Breast epithelium (tissue), 4 donors: Measurements from ENCODE around the gene U2AF1L4. TPM values are rescaled to one million over a fixed set of nuclear protein-coding genes. Genes with fewer than 3 reads are reported as not detected.
A peak's percentile ranks its signal among the peaks of the same experiment; 100 is the strongest.

Experiments used
- DNase-seq, 2 donors: peaks; one replicate each; pipeline ENCODE4 v3.0.0-alpha.2; 2019; ENCODE audit warnings: low spot score in 2 of 2
- H3K27ac ChIP-seq, 2 donors: fragments of 200-600 bp; sonication (generic) in 1 of 2; one replicate each; pipeline ENCODE4 v1.5.1; 2016 to 2019; ENCODE audit warnings: mild to moderate bottlenecking in 1 of 2
- H3K27me3 ChIP-seq, 2 donors: fragments of 200-600 bp; sonication (generic) in 1 of 2; one replicate each; pipeline versions ENCODE4 v1.5.1 to v1.6.0; 2017 to 2019; ENCODE audit warnings: control low read depth in 1 of 2, mild to moderate bottlenecking in 1 of 2
- H3K36me3 ChIP-seq: fragments of 200-600 bp; one replicate; pipeline ENCODE4 v1.5.1; 2019
- H3K4me1 ChIP-seq, 2 donors: fragments of 200-600 bp; sonication (generic); one replicate each; pipeline ENCODE4 v1.5.1; 2016 to 2019; ENCODE audit warnings: control low read depth in 1 of 2
- H3K4me3 ChIP-seq, 3 donors: fragments of 200-600 bp; sonication (generic); 1 replicate in 2 of 3; 2 replicates in 1 of 3; pipeline ENCODE4 v1.5.1; 2016 to 2019; ENCODE audit warnings: mild to moderate bottlenecking in 3 of 3, moderate library complexity in 2 of 3
- H3K9me3 ChIP-seq, 2 donors: fragments of 200-600 bp; sonication (generic) in 1 of 2; one replicate each; pipeline ENCODE4 v1.5.1; 2016 to 2019; ENCODE audit warnings: control low read depth in 1 of 2
- POLR2A ChIP-seq: fragments of 450-650 bp; IDR thresholded peaks from one replicate; pipeline ENCODE4 v1.6.1; 2016; ENCODE audit warnings: antibody characterized with exemption, mild to moderate bottlenecking, moderate library complexity
- POLR2AphosphoS5 ChIP-seq, 3 donors: sonication (generic); formaldehyde crosslinking; IDR thresholded peaks; one replicate each; pipeline ENCODE4 v1.6.1; 2017; ENCODE audit warnings: antibody characterized with exemption in 3 of 3
- intact Hi-C: fragments of 100-400 bp; cut with DNase I; formaldehyde crosslinking; loops from one replicate; pipeline ENCODE4 v1.15.1; 2023; ENCODE audit warnings: low total_unique reads
- total RNA-seq, 3 donors: library from RNA; depleted of rRNA; stranded (reverse); fragments of >200 nt; gene quantifications; one replicate each; pipeline ENCODE4 v1.1.0, GENCODE V29; 2016
- TF ChIP-seq, protein P1 (sequence below), 3 donors: fragments of 450-650 bp; IDR thresholded peaks; one replicate each; pipeline ENCODE4 v1.5.1; 2016 to 2017; ENCODE audit warnings: antibody characterized with exemption in 3 of 3, mild to moderate bottlenecking in 3 of 3, moderate library complexity in 3 of 3

The U2AF1L4 gene
- total RNA-seq, 3 donors from 2014 or later, result 15.7 to 37.5 (median 19.5) TPM

DNA sequence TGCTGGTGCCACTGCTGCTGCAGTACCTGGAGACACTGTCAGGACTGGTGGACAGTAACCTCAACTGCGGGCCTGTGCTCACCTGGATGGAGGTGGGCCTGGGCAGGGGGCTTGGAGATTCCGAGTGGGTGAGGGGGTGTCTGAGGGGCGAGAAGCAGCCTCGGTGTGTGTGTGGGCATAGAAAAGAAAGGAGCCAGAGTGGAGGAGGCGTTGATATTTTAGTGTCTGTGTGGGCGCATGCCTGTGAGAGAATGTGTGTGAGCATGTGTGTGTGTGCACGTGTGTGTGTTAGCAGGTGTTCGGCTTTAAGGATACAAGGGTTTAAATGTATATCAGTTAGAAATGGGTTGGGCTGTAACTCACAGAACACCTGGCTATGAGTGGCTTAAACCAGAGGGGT is 33.8 kb upstream of the U2AF1L4 start:
- intact Hi-C loops, result no loop called here
- Histone ChIP-seq H3K4me1 (peaks cover 0 to 4% of the 10 kb centered on the region in 2 donors), H3K27me3 (no peaks in the 10 kb centered on the region), H3K27ac (no peak overlapping the region), H3K36me3 (no peaks in the 10 kb centered on the region), H3K9me3 (no peaks in the 10 kb centered on the region), H3K4me3 (no peak overlapping the region)
- DNase-seq, result no peak
- no peak for TF ChIP-seq POLR2AphosphoS5 (IDR thresholded peaks at IDR 0.05)
- TF ChIP-seq, protein P1, sequence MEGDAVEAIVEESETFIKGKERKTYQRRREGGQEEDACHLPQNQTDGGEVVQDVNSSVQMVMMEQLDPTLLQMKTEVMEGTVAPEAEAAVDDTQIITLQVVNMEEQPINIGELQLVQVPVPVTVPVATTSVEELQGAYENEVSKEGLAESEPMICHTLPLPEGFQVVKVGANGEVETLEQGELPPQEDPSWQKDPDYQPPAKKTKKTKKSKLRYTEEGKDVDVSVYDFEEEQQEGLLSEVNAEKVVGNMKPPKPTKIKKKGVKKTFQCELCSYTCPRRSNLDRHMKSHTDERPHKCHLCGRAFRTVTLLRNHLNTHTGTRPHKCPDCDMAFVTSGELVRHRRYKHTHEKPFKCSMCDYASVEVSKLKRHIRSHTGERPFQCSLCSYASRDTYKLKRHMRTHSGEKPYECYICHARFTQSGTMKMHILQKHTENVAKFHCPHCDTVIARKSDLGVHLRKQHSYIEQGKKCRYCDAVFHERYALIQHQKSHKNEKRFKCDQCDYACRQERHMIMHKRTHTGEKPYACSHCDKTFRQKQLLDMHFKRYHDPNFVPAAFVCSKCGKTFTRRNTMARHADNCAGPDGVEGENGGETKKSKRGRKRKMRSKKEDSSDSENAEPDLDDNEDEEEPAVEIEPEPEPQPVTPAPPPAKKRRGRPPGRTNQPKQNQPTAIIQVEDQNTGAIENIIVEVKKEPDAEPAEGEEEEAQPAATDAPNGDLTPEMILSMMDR (IDR thresholded peaks at IDR 0.05), result no peak
- TF ChIP-seq POLR2A, result no peak

DNA sequence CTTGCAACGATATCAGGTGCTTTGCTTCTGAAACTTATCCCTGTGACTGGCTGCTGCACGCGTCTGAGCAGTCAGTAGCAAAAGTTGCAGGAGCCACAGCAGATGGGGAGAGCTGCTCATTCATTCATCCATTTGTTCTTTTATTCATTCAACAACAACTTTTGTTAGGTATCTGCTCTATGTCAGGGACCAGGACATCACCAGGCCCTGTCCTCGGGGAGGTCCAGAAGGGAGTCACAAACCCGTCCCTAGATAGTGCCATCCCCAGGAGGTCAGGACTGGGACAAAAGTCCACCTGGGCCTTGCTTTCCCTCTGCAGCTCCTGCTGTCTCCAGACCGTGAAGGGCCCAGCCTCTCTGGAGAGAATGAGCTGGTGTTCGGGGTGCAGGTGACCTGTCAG is 32.7 kb upstream of the U2AF1L4 start:
- Histone ChIP-seq H3K27me3 (no peaks in the 10 kb centered on the region), H3K36me3 (no peaks in the 10 kb centered on the region), H3K9me3 (no peaks in the 10 kb centered on the region), H3K4me1 (peaks cover 0 to 4% of the 10 kb centered on the region in 2 donors), H3K27ac (no peak overlapping the region), H3K4me3 (no peak overlapping the region)
- no peak for DNase-seq
- TF ChIP-seq POLR2AphosphoS5 (IDR thresholded peaks at IDR 0.05), result no peak
- TF ChIP-seq, protein P1 (IDR thresholded peaks at IDR 0.05), result no peak
- TF ChIP-seq POLR2A, result no peak
- intact Hi-C loops, result no loop called here

DNA sequence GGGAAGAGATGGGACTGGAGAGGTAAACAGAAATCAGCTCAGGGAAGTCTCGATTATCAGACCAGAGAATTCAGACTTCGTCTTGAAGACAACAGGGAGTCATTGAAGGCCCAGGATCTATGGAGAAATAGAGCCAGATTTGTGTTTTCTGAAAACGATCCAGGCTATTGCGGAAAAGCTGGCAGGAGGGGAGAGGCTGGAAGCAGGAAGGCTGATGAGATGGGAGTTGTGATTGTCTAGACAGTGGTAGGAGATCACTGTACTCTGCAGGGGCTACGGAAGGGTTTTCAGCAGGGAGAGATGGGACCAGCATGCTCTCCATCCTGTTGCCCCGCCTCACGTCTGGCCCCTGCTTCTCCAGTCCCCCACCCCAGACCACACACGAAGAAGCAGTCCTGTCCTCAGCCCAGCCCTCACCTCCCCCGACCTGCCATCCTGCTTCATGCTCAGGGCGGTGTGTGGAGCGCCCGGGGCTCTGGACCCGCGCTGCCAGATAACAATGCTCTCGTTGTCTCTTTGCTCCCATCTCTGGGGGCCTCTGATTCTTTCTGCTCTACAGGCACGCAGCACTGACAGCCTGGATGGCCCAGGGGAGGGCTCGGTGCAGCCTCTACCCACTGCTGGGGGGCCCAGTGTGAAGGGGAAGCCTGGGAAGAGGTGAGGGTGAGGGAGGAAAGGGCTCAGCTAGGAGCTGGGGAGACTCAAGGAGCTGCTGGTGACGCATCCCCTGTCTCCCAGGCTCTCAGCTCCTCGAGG is 32.0 kb upstream of the U2AF1L4 start:
- TF ChIP-seq, protein P1 (IDR thresholded peaks at IDR 0.05), result no peak
- no peak for TF ChIP-seq POLR2A
- TF ChIP-seq POLR2AphosphoS5 (IDR thresholded peaks at IDR 0.05), result no peak
- H3K4me3 ChIP-seq, result no peak overlapping the region
- no peaks in the 10 kb centered on the region for H3K9me3 ChIP-seq
- H3K36me3 ChIP-seq, result no peaks in the 10 kb centered on the region
- no peak overlapping the region for H3K27ac ChIP-seq
- no peaks in the 10 kb centered on the region for H3K27me3 ChIP-seq
- H3K4me1 ChIP-seq, result peaks cover 0 to 4% of the 10 kb centered on the region in 2 donors
- intact Hi-C loops, result no loop called here
- no peak for DNase-seq

DNA sequence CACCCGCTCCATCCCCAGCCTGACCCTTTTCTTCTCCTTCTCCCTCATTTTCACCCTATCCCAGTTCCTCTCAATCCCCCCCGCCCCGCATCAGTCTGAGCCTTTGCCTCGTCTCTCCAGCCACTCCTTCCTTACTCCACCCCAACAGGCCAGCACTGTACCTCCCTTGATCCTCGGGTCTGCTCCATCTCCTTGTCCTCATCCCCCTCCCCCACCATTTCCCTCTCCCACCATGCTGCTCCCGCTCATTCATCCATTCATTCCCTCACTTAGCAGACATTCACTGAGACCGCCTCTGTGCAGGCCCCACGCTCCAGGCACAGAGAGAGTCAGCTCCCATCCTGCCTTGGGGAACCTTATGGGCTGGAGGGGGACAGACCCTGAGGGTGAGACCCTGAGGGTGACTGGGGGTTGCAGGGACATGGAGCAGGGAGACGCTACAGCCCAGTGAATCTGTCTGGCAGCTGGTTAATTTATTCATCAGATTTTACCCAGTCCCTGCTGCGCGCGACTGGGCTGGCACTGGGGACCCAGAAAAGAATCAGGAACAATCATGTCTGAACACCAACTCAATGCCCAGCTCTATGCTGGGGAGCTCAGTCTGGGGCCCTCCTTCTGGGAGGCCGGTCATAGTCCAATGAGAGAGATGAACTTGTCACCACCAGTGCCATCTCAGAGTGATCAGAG is 31.0 kb upstream of the U2AF1L4 start:
- intact Hi-C loops, result no loop called here
- Histone ChIP-seq H3K36me3 (no peaks in the 10 kb centered on the region), H3K4me1 (peaks cover 0 to 4% of the 10 kb centered on the region in 2 donors), H3K27me3 (no peaks in the 10 kb centered on the region), H3K4me3 (peak overlapping the region; percentile 72 to 82 (median 79)), H3K9me3 (no peaks in the 10 kb centered on the region), H3K27ac (no peak overlapping the region)
- DNase-seq, result no peak
- TF ChIP-seq, protein P1 (IDR thresholded peaks at IDR 0.05), result no peak
- TF ChIP-seq POLR2A, result no peak
- no peak for TF ChIP-seq POLR2AphosphoS5 (IDR thresholded peaks at IDR 0.05)
